Measurements from ENCODE around the gene UGT1A6.
"Not testable (repeated sequence)": the region's sequence is repeated elsewhere in the genome, so short reads cannot be mapped to it uniquely, and the experiment has no call there.

The UGT1A6 gene

DNA sequence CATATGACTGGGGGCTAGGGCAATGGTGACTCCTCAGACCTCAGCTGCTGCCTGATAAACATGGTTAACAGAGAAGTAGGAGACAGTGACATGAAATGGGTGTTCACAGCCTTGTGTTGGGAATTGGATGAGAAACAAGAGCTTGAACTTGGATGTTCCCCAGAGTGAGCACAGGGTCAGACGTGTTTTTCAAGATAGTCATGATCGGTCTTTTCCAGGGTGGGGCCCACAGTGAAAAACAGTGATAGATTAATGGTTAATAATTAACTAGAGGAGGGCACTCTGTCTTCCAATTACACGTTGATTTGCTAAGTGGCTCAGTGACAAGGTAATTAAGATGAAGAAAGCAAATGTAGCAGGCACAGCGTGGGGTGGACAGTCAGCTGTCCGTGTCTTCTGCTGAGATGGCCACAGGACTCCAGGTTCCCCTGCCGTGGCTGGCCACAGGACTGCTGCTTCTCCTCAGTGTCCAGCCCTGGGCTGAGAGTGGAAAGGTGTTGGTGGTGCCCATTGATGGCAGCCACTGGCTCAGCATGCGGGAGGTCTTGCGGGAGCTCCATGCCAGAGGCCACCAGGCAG is 36.1 kb downstream of the UGT1A6 start, which contains the start of gene UGT1A3:
Gene UGT1A3, plus strand, starts transcription at position 320 of the 579 bp plus-strand sequence. Its CDS starts 85 bp downstream, at position 405.
- DNase-seq (ENCODE audit: low spot score) = no peak

DNA sequence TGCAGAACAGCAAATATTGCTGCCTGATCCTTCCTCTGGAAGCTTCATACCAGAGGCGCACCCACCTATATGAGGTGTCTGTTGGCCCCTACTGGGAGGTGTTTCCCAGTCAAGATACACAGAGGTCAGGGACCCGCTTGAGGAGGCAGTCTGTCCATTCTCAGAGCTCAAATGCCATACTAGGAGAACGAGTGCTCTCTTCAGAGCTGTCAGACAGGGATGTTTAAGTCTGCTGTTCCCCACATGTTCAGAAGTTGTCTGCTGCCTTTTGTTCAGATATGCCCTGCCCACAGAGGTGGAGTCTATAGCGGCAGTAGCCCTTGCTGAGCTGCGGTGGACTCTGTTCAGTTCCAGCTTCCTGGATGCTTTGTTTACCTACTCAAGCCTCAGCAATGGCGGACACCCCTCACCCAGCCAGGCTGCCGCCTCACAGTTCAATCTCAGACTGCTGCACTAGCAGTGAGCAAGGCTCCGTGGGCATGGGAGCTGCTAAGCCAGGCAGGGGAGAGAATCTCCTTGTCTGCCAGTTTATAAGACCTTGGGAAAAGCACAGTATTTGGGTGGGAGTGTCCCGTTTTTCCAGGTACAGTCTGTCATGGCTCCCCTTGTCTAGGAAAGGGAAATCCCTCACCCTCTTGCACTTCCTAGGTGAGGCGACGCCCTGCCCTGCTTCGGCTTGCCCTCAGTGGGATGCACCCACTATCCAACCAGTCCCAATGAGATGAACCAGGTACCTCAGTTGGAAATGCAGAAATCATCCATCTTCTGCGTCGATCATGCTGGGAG is 44.4 kb downstream of the UGT1A6 start:
- DNase-seq (ENCODE audit: low spot score) = not testable (repeated sequence)

DNA sequence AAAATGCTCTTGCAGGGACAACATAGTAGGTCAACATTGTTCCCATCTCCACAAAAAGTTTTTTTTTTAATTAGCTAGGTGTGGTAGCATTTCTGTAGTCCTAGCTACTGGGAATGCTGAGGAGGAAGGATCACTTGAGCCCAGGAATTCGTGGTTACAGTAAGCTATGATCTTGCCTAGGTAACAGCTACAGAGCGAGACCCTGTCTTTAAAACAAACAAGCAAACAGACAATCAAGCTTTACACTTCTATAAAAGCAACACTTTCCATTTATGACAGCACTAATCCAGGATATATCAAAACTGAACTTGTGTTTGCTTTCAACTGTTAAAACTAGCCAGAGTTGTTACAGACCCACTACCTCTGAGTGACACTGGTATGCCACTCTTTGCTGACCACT is 48.2 kb downstream of the UGT1A6 start:
- no peak for DNase-seq (ENCODE audit: low spot score)

DNA sequence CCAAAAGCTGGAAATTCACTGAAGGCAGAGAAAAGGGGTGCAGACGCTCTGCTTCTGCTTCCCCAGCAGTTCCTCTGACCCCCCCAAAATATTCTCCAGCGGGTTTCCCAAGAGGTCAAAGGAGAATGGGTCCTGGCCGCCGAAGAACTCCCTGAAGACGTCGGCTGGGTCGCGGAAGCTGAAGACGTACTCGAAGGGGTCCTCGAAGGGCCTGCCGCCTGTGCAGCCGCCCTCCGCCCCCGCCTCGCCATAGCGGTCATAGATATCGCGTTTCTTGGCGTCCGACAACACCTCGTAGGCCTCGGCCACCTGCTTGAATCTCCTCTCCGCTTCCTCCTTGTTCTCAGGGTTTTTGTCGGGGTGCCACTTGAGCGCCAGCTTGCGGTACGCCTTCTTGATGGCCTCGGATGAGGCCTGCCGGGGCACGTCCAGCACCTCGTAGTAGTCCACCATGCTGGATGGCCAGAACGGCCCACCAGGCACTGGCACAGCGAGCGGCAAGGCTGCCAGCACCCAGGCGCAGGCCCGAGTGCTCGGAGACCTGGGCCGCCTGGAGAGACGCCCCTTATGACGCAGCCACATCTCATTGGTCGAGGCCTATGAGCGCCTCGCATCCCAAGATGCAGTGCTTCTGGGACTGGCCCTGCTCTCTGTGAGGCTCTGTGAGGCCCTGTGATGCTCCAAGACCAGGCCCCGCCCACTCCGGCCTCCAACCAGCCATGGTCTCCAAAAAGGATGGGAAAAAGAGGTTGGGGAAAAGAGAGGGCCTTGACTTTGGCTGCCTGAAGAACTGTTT is 51.0 kb downstream of the UGT1A6 start:
- DNase-seq (ENCODE audit: low spot score) = no peak

DNA sequence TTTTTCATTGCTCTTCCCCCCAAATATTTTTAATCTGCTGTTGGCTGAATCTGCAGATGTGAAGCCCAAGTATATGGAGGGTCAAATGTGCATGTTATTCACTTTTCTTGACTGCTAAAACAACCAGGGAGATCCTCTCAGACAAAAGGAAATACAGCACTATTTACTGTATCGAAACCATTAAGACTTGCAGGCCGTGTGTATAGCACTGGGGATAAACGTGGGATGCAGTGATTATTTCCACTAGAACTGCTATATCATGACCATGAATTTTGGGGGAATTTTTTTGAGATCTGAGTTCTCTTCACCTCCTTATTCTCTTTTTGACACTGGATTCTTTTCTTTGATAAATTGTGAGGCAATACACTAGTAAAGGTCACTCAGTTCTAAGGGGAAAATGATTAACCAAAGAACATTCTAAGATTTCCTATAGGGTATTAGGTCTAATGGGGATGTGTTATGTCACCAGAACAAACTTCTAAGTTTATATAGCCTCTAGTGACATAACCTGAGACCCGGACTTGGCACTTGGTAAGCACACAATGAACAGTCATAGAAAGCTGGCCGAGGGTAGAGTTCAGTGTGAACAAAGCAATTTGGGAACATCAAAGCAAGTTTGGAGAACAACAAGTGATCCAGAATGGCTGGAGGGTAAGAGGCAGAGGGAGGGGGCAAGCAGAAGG is 52.5 kb downstream of the UGT1A6 start:
- no peak for DNase-seq (ENCODE audit: low spot score)

DNA sequence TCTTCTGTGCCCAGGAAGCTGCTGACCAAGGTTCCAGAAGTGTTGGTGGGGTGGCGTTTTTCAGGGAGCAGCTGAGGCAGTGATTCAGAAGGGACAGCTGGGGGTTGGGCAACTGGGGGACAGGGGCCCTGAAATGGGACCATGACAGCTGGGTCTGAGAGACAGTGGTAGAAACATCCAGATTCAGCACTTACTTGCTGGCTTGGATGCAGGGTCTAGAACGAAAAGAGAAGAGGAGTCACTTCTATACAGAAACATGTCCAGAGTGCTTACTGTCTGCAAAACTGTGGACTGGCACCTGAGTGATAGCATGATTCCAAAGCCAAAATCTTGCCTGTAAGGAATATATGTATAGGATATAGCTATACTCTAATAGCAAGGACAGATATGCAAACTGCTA is 53.1 kb downstream of the UGT1A6 start:
- not testable (repeated sequence) for DNase-seq (ENCODE audit: low spot score)

DNA sequence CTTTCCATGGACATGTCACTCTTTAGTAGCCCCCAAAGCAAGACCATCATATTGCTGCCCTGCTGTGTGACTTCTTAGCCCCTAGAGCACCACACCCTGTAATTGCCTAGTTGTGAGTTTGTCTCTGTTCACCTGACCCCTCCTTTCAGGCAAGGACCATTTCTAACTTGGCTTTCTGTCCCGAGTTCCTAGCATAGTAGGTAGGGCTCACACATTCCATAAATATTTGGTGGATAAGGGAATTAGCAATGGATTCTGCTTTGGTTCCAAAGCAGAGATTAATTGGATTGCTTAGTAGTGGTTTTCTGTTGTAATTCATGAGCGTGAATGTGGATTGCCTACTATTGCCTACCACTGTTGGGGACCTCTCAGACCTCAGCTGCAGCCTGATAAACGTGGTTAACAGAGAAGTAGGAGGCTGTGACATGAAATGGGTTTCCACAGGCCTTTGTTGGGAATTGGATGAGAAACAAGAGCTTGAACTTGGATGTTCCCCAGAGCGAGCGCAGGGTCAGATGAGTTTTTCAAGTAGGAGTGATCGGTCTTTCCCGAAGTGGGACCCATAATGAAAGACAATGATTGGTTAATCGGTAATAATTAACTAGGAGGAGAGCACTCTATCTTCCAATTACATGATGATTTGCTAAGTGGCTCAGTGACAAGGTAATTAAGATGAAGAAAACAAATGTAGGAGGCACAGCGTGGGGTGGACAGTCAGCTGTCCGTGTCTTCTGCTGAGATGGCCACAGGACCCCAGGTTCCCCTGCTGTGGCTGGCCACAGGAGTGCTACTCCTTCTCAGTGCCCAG is 54.0 kb downstream of the UGT1A6 start:
- DNase-seq (ENCODE audit: low spot score) = no peak

DNA sequence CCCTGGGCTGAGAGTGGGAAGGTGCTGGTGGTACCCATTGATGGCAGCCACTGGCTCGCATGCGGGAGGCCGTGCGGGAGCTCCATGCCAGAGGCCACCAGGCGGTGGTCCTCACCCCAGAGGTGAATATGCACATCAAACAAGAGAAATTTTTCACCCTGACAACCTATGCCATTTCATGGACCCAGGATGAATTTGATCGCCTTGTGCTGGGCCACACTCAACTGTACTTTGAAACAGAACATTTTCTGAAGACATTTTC is 54.5 kb downstream of the UGT1A6 start:
- DNase-seq (ENCODE audit: low spot score) = no peak

DNA sequence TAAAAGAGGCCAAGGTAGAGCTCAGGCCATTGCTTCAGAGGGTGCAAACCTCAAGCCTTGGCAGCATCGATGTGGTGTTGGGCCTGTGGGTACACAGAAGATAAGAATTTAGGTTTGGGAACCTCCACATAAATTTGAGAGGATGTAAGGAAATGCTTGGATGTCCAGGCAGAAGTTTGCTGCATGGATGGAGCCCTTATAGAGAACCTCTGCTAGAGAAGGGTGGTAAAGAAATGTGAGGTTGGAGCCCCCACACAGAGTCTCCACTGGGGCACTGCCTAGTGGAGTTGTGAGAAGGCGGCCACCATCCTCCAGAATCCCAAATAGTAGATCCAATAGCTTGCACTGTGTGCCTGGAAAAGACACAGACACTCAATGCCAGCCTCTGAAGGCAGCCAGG is 58.0 kb downstream of the UGT1A6 start:
- DNase-seq (ENCODE audit: low spot score) = not testable (repeated sequence)

DNA sequence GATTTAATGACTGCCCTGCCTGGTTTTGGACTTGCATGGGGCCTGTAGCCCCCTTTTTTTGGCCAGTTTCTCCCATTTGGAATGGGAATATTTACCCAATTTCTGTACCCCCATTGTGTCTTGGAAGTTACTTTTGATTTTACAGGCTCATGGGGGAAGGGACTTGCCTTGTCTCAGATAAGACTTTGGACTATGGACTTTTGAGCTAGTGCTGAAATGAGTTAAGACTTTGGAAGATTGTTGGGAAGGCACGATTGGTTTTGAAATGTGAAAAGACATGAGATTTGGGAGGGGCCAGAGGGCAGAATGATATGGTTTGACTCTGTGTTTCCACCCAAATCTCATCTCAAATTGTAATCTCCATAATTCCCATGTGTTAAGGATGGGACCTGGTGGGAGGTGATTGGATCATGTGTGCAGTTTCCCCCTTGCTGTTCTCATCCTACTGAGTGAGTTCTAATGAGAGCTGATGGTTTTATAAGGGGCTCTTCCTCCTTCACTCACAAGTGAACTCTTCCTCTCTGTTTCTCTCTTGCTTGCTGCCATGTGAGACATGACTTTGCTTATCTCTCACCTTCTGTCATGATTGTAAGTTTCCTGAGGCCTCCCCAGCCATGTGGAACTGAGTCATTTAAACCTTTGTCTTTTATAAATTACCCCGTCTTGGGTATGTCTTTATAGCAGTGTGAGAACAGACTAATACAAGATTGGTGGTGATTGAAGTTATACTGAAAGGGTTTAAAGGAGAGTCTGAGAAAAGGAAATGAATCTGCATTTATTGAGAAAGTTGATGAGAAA is 58.7 kb downstream of the UGT1A6 start:
- not testable (repeated sequence) for DNase-seq (ENCODE audit: low spot score)

DNA sequence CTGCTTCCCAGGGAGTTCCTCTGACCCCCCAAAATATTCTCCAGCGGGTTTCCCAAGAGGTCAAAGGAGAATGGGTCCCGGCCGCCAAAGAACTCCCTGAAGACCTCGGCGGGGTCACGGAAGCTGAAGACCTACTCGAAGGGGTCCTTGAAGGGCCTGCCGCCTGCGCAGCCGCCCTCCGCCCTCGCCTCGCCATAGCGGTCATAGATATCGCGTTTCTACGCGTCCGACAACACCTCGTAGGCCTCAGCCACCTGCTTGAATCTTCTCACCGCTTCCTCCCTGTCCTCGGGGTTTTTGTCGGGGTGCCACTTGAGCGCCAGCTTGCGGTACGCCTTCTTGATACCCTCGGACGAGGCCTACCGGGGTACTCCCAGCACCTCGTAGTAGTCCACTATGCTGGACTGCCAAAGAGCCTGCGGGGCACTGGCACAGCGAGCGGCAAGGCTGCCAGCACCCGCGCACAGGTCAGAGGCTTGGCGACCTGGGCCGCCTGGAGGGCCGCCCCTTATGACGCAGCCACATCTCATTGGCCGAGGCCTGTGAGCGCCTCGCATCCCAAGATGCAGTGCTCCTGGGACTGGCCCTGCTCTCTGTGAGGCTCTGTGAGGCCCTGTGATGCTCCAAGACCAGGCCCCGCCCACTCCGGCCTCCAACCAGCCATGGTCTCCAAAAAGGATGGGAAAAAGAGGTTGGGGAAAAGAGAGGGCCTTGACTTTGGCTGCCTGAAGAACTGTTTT is 62.4 kb downstream of the UGT1A6 start:
- no peak for DNase-seq (ENCODE audit: low spot score)

DNA sequence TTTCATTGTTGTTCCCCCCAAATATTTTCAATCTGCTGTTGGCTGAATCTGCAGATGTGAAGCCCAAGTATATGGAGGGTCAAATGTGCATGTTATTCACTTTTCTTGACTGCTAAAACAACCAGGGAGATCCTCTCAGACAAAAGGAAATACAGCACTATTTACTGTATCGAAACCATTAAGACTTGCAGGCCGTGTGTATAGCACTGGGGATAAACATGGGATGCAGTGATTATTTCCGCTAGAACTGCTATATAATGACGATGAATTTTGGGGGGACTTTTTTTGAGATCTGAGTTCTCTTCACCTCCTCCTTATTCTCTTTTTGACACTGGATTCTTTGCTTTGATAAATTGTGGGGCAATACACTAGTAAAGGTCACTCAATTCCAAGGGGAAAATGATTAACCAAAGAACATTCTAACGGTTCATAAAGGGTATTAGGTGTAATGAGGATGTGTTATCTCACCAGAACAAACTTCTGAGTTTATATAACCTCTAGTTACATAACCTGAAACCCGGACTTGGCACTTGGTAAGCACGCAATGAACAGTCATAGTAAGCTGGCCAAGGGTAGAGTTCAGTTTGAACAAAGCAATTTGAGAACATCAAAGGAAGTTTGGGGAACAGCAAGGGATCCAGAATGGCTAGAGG is 63.9 kb downstream of the UGT1A6 start:
- DNase-seq (ENCODE audit: low spot score) = no peak

DNA sequence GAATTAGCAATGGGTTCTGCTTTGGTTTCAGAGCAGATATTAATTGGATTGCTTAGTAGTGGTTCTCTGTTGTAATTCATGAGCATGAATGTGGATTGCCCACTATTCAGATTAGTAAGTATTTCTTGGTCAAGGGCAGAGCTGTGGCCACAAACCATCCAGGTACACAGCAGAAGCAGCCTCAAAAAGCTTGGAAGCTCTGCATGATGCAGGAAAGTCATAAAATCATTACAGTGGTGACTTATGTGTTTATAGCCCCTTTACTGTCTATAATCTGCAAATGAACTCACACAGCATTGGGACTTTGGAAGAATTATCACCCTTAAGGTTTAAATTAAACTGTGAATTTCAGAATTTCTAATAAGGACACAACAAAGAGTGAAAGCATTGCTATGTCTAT is 65.5 kb downstream of the UGT1A6 start:
- no peak for DNase-seq (ENCODE audit: low spot score)

DNA sequence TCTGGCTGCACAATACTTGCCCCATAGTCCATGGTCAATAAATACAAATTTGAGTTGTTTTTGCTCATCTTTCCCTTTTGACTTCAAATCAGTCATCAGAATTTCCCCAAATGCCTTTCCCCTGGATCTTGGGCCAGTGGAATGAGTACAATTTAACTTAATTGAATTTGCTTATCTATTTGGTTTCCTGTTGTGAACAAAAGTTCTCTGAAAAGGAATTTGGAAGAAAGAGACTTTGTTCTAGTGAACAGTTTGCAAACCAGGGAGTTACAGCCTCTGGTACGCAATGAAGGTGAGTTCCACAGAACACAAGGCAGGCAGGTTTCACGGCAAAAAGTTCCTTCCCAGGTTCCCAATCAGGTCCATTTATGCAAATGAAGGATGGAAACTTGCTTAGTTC is 66.2 kb downstream of the UGT1A6 start:
- no peak for DNase-seq (ENCODE audit: low spot score)

DNA sequence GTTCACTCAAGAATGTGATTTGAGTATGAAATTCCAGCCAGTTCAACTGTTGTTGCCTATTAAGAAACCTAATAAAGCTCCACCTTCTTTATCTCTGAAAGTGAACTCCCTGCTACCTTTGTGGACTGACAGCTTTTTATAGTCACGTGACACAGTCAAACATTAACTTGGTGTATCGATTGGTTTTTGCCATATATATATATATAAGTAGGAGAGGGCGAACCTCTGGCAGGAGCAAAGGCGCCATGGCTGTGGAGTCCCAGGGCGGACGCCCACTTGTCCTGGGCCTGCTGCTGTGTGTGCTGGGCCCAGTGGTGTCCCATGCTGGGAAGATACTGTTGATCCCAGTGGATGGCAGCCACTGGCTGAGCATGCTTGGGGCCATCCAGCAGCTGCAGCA is 67.4 kb downstream of the UGT1A6 start, which contains the start of gene UGT1A1:
Gene UGT1A1, plus strand, starts transcription at position 228 of the 400 bp plus-strand sequence. Its CDS starts 18 bp downstream, at position 246.
- no peak for DNase-seq (ENCODE audit: low spot score)

DNA sequence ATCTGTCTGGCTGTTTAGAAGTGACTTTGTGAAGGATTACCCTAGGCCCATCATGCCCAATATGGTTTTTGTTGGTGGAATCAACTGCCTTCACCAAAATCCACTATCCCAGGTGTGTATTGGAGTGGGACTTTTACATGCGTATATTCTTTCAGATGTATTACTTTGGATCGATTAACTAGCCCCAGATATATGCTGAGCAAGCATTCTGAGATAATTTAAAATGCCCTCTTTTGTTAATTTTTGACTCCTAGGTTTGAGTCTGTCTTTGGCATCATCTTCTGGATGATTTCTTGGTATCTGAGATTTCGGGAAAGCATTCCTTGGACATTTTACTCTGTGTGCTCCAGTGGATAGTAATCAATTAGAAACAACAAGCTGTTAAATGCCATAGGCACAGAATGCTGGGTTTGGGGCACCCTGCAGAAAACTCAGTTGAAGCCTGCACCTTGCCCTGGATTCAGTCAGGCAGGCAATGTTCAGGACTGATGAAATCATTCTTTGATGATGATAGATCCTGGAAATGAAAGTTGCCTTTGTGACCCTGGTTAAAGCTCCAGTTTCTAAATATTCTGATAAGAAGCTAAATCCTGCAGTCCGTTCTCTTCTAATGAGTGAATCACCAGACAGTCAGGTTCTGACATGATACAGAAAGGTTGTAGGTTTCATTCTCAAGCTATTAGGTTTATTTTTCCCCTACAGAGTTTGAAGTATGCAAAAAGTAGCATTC is 68.5 kb downstream of the UGT1A6 start:
- DNase-seq (ENCODE audit: low spot score) = no peak

DNA sequence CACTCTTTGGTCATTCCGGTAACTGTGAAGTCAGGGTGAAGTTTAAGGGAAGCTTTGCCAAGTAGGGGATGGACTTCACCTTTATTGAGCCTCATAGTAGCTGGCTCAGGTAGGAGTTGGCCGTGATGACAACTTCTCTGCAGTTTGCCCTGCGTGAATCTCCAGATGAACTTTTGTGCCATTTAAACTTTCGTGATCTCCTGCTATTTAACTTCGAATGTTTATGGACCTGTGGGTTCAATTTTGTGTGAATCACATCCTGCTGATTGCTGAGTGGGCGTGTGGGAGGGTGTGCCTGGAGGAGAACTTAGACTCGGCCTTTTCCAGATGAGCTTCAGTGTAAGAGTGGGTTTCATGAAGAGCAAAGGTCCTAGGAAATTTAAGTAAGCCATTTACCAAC is 71.6 kb downstream of the UGT1A6 start:
- DNase-seq (ENCODE audit: low spot score) = peak; percentile 18

DNA sequence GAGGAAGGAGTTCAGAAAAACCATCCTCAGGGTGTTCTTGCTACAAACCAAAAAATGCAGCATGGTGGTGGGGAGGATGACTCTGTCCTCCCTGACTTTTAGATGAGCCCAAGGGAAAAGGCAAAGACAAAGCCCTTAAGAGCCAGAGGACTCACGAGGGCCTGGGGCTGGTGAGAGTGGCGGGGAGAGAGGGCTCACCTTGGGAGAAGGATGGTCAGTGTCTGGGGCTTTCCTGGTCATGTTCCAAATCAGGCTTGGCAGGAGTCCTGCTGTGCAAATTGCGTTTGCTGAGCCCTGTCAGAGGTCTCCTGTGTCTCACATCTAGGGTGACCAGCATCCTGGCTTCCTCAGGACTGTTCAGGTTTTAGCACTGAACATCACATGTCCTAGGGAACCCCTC is 72.1 kb downstream of the UGT1A6 start:
- DNase-seq (ENCODE audit: low spot score) = no peak

DNA sequence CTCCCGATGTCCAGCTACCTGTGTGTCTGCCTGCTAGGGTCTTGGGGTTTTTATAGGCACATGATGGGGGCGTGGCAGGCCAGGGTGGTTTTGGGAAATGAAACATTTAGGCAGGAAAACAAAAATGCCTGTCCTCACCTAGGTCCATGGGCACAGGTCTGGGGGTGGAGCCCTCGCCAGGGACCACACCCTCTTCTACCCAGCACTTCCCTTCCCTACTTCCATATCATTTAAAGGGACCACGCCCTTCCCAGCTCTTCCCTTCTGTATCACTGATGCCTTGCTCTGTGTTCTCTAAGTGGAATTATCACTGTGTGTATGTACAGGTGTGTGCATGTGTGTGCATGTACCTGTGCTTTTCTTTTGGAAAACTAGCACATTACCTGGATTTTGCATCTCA is 73.7 kb downstream of the UGT1A6 start:
- DNase-seq (ENCODE audit: low spot score) = no peak

Data from AG08395 (cell line).